SU-DHL-6 (cell line): Measurements from ENCODE around the gene PEAK3.

Experiments
- EZH2phosphoT487 ChIP-seq: fragments of 200-600 bp; sonication (generic), shearing (Covaris generic); conservative IDR thresholded peaks from 2 replicates; pipeline ENCODE4 v1.6.1; 2018; ENCODE audit warnings: mild to moderate bottlenecking, antibody characterized with exemption, low read length, moderate library complexity, mixed read lengths
- TF ChIP-seq, protein P1 (sequence below): fragments of 200-600 bp; sonication (generic); IDR thresholded peaks from one replicate; pipeline ENCODE4 v1.5.1; 2017; ENCODE audit warnings: antibody characterized with exemption, mild to moderate bottlenecking, low read length, moderate library complexity; ENCODE audit not compliant: insufficient read depth, poor library complexity, severe bottlenecking

DNA sequence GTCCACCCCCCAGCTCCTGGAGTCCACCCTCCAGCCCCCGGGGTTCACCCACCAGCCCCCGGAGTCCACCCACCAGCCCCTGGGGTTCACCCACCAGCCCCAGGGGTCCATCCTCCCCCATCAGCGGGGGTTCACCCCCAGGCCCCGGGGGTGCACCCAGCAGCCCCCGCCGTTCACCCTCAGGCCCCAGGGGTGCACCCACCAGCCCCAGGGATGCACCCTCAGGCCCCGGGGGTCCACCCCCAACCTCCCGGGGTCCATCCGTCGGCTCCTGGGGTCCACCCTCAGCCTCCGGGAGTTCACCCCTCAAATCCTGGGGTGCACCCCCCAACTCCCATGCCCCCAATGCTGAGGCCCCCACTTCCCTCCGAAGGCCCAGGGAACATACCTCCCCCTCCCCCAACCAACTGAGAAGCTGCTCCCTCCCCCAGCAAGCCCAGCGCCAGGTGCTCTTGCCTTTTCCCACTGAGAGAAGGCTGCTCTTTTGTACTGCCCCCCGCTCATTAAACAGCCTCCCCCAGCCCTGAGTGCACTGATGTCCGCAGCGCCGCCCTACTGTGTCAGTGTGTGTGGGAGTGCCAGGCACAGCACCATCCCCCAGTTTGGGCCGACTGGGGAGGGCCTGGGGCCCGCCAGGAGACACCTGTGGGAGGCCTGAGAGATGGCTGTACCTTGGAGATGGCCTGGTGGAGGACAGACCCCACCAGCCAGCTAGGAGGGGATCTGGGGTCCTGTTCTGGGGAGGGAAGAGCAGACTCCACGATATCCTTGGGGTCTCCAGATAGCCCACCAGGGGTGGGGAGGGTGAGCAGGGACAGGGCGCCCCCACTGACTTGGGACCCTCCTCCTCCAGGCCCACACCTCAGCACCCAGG lies 33.6 kb downstream of the PEAK3 start:
- TF ChIP-seq, protein P1, sequence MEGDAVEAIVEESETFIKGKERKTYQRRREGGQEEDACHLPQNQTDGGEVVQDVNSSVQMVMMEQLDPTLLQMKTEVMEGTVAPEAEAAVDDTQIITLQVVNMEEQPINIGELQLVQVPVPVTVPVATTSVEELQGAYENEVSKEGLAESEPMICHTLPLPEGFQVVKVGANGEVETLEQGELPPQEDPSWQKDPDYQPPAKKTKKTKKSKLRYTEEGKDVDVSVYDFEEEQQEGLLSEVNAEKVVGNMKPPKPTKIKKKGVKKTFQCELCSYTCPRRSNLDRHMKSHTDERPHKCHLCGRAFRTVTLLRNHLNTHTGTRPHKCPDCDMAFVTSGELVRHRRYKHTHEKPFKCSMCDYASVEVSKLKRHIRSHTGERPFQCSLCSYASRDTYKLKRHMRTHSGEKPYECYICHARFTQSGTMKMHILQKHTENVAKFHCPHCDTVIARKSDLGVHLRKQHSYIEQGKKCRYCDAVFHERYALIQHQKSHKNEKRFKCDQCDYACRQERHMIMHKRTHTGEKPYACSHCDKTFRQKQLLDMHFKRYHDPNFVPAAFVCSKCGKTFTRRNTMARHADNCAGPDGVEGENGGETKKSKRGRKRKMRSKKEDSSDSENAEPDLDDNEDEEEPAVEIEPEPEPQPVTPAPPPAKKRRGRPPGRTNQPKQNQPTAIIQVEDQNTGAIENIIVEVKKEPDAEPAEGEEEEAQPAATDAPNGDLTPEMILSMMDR = no peak
- TF ChIP-seq EZH2phosphoT487 = no peak
